Measurements from ENCODE around the gene BTBD6.
"Not testable (repeated sequence)": the region's sequence is repeated elsewhere in the genome, so short reads cannot be mapped to it uniquely, and the experiment has no call there.

Gene BTBD6

DNA sequence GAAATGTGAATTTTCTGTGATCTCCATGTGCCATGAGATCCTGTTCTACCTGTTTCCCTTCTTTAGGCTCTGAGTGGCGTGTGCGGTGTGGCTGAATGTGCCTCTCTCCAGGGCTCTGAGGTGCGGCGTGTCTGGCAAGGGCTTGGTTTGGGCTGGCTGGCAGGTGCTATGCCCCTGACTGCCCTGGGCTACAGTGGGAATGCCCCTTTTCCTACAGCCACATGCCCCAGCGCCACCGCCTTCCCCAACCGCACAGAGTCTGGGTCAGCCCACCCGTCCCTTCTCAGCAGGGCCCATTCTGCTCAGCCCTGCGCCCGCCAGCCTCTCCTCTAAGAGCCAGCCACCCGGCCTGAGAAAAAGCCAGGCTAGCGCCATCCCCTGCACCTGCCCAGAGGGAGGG lies 24.7 kb downstream of the BTBD6 start:
- Histone ChIP-seq H3K36me3 (ENCODE audit: insufficient read depth, low read length) (no peaks in the 10 kb centered on the region), H3K27ac (ENCODE audit: low read depth, low read length) (no peak overlapping the region), H3K9ac (ENCODE audit: low read depth, low read length) (no peak overlapping the region), H3K27me3 (ENCODE audit: insufficient read depth, low read length) (no peaks in the 10 kb centered on the region), H3K4me3 (ENCODE audit: low read length) (no peak overlapping the region), H3K4me1 (ENCODE audit: insufficient read depth, low read length) (no peaks in the 10 kb centered on the region), H3K9me3 (ENCODE audit: insufficient read depth, low read depth, low read length) (no peaks in the 10 kb centered on the region)
- 92% methylated on average over 12 of the region's 12 CpGs for WGBS

DNA sequence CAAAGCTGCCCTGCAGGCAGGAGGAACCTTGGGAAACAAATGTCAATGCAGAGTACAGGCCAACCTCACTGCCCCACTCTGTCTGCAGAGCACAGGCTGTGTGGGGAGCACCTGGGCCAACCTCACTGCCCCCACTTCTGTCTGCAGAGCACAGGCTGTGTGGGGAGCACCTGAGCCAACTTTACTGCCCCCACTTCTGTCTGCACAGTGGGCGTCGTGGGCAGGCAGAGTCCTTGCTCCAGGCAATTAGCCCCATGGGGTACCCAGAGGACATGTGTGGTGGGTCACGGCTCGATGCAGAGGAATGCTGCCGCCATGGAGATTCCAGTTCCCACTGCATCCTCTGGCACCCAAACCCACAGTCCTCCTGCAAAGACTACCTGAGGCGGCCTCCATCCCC lies 26.3 kb downstream of the BTBD6 start:
- H3K27ac ChIP-seq (ENCODE audit: low read depth, low read length): no peak overlapping the region
- H3K27me3 ChIP-seq (ENCODE audit: insufficient read depth, low read length): no peaks in the 10 kb centered on the region
- WGBS: 93% methylated on average over 6 of the region's 6 CpGs
- no peaks in the 10 kb centered on the region for H3K36me3 ChIP-seq (ENCODE audit: insufficient read depth, low read length)
- H3K9me3 ChIP-seq (ENCODE audit: insufficient read depth, low read depth, low read length): no peaks in the 10 kb centered on the region
- H3K4me3 ChIP-seq (ENCODE audit: low read length): no peak overlapping the region
- H3K4me1 ChIP-seq (ENCODE audit: insufficient read depth, low read length): no peaks in the 10 kb centered on the region
- H3K9ac ChIP-seq (ENCODE audit: low read depth, low read length): no peak overlapping the region

DNA sequence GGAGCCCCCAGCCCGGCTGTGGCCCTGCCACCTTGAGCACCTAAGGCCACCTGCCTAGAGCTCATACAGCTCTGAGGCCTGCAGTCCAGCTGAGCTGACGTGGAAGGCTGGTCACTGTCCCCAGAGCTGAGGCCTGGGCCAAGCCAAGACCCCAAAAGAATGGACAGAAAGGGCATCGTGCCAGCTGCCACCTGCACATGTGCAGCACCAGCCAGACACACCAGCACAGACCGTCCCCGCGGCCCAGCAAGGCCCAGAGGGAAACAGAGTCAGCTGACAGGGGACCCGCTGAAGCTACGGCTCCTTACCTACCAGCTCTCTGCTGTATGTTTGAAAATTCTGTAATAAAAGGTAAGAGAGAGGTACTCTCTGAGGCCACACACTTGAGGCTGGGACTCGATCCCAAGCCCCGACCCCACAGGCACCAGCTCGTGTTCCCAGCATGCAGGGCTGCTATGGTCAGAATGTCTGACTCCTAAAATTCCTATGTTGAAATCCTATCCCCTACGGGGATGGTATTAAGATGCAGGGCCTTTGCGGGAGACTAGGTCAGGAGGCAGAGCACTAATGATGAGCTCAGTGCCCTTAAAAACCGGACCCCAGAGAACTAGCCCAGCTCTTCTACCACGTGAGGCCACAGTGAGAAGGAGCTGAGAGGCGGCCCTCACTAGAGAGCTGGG lies 27.1 kb downstream of the BTBD6 start:
- H3K4me3 ChIP-seq (ENCODE audit: low read length): no peak overlapping the region
- H3K36me3 ChIP-seq (ENCODE audit: insufficient read depth, low read length): no peaks in the 10 kb centered on the region
- H3K27ac ChIP-seq (ENCODE audit: low read depth, low read length): no peak overlapping the region
- H3K9ac ChIP-seq (ENCODE audit: low read depth, low read length): no peak overlapping the region
- WGBS: 87% methylated on average over 15 of the region's 16 CpGs
- H3K27me3 ChIP-seq (ENCODE audit: insufficient read depth, low read length): no peaks in the 10 kb centered on the region
- no peaks in the 10 kb centered on the region for H3K4me1 ChIP-seq (ENCODE audit: insufficient read depth, low read length)
- no peaks in the 10 kb centered on the region for H3K9me3 ChIP-seq (ENCODE audit: insufficient read depth, low read depth, low read length)

DNA sequence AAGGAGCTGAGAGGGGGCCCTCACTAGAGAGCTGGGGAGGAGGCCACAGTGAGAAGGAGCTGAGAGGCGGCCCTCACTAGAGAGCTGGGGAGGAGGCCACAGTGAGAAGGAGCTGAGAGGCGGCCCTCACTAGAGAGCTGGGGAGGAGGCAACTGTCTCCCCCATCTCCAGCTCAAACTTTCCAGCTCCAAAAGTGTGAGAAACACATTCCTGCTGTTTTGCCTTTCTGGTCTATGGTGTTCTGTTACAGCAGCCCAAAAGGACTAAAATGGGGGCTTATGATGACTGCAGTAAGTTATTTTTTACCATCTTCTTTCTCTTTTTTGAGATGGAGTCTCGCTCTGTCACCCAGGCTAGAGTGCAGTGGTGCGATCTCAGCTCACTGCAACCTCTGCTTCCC lies 29.1 kb downstream of the BTBD6 start:
- not testable (repeated sequence) for H3K27me3 ChIP-seq (ENCODE audit: insufficient read depth, low read length); H3K4me3 ChIP-seq (ENCODE audit: low read length); H3K9me3 ChIP-seq (ENCODE audit: insufficient read depth, low read depth, low read length); H3K4me1 ChIP-seq (ENCODE audit: insufficient read depth, low read length); H3K36me3 ChIP-seq (ENCODE audit: insufficient read depth, low read length); H3K9ac ChIP-seq (ENCODE audit: low read depth, low read length); H3K27ac ChIP-seq (ENCODE audit: low read depth, low read length)
- WGBS: 79% methylated on average over 2 of the region's 4 CpGs

DNA sequence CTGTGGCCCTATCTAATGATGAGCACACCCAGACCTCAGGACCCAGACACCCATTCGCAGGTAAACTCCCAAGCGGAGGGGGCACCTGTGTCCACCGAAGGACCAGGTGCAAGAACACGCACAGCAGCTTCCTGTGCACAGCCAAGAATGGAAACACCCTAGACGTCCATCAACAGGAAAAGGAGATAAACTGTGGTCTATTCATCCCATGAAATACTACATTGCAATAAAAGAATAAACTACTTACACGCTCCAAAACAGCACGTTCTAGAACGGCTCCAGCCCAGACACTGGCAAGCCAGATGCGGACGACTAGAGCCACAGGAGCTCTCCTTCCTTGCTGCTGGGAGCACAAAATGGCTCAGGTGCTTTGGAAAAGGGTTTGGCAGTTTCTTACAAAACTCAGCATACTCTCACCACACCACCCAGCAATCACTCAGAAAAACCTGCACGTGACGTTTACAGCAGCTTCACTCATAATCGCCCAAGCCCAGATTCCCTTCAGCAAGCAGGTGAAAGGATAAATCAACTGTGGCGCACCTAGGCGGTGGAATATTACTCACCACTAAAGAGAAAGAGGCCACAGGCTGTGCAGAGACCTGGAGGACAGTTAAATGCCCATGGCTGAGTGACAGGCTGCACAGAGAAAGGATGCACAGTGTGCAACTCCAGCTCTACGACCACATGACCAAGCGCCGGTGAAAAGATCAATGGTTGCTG lies 31.5 kb downstream of the BTBD6 start:
- Histone ChIP-seq H3K36me3 (ENCODE audit: insufficient read depth, low read length) (no peaks in the 10 kb centered on the region), H3K27me3 (ENCODE audit: insufficient read depth, low read length) (no peaks in the 10 kb centered on the region), H3K9me3 (ENCODE audit: insufficient read depth, low read depth, low read length) (no peaks in the 10 kb centered on the region), H3K9ac (ENCODE audit: low read depth, low read length) (no peak overlapping the region), H3K4me3 (ENCODE audit: low read length) (no peak overlapping the region), H3K4me1 (ENCODE audit: insufficient read depth, low read length) (no peaks in the 10 kb centered on the region), H3K27ac (ENCODE audit: low read depth, low read length) (no peak overlapping the region)
- 96% methylated on average over 18 of the region's 18 CpGs for whole genome bisulfite sequencing

DNA sequence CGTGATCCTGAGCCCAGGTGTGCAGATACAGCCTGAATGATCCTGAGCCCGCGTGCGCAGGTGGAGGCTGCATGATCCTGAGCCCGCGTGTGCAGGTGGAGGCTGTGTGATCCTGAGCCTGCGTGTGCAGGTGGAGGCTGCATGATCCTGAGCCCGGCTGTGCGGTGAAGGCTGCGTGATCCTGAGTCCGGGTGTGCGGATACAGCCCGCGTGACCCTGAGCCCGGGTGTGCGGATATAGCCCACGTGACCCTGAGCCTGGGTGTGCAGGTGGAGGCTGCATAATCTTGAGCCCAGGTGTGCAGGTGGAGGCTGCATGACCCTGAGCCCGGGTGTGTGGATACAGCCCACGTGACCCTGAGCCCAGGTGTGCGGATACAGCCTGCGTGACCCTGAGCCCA lies 32.2 kb downstream of the BTBD6 start:
- H3K4me1 ChIP-seq (ENCODE audit: insufficient read depth, low read length): no peaks in the 10 kb centered on the region
- no peaks in the 10 kb centered on the region for H3K27me3 ChIP-seq (ENCODE audit: insufficient read depth, low read length)
- no peak overlapping the region for H3K4me3 ChIP-seq (ENCODE audit: low read length)
- no peaks in the 10 kb centered on the region for H3K36me3 ChIP-seq (ENCODE audit: insufficient read depth, low read length)
- H3K9me3 ChIP-seq (ENCODE audit: insufficient read depth, low read depth, low read length): no peaks in the 10 kb centered on the region
- H3K27ac ChIP-seq (ENCODE audit: low read depth, low read length): no peak overlapping the region
- no peak overlapping the region for H3K9ac ChIP-seq (ENCODE audit: low read depth, low read length)
- WGBS: 97% methylated on average over 21 of the region's 21 CpGs

DNA sequence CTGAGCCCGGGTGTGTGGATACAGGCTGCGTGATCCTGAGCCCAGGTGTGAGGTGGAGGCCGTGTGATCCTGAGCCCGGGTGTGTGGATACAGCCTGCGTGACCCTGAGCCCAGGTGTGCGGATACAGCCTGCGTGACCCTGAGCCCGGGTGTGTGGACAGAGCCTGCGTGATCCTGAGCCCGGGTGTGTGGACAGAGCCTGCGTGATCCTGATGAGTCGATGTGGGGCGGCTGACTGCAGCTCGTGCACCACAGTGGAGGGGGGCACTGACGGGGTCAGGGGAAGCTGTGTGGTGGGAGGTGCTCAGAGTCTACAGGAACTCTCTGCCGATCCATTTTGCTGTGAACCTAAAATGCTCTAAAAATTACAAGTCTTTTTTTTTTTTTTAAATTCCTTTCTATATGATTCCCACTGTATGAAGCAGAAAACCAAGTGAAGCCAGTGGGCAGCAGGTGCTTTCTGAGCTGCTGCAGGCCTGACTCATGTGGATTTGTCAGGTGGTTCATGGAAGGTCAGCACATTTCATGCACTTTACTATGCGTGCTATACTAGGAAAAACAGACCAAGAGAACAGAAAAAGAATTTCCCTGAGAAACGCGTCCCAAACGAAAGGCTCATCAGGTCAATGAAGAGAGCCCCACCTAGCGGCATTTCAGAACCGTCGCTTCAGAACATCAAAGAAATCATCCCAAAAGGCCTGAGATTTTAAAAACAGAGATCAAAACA lies 33.2 kb downstream of the BTBD6 start:
- Histone ChIP-seq H3K9me3 (ENCODE audit: insufficient read depth, low read depth, low read length) (no peaks in the 10 kb centered on the region), H3K36me3 (ENCODE audit: insufficient read depth, low read length) (no peaks in the 10 kb centered on the region), H3K9ac (ENCODE audit: low read depth, low read length) (no peak overlapping the region), H3K4me1 (ENCODE audit: insufficient read depth, low read length) (no peaks in the 10 kb centered on the region), H3K4me3 (ENCODE audit: low read length) (no peak overlapping the region), H3K27me3 (ENCODE audit: insufficient read depth, low read length) (no peaks in the 10 kb centered on the region), H3K27ac (ENCODE audit: low read depth, low read length) (no peak overlapping the region)
- 73% methylated on average over 23 of the region's 23 CpGs for WGBS

DNA sequence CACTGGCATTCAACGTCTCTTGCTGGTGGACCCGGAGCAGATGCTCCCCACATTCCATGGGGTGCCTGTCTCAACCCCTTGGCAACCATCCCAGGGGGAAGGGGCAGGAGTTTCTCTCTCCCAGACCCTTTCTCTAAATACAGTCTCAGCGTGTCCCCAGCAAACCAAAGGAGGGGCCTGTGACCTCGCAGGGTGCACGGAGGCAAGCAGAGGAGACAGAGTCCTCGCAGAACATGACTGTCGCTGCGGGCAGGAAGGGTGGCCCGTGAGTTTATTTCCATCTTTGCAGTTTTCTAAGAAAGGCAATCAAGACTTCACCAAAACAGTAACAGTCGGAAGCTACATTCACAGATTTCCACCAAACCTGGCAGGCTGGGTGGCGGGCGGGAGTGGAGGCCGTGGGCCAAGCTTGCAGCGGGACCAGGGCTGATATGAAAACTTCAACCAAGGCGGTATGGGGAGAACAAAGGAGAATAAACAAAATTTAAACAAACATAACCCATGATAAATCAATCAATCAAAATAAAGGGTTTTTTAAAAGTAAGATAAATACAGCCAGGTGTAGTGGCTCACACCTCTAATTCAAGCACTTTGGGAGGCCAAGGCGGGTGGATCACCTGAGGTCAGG lies 33.9 kb downstream of the BTBD6 start:
- Histone ChIP-seq H3K27ac (ENCODE audit: low read depth, low read length) (no peak overlapping the region), H3K4me1 (ENCODE audit: insufficient read depth, low read length) (no peaks in the 10 kb centered on the region), H3K4me3 (ENCODE audit: low read length) (no peak overlapping the region), H3K36me3 (ENCODE audit: insufficient read depth, low read length) (no peaks in the 10 kb centered on the region), H3K9me3 (ENCODE audit: insufficient read depth, low read depth, low read length) (no peaks in the 10 kb centered on the region), H3K27me3 (ENCODE audit: insufficient read depth, low read length) (no peaks in the 10 kb centered on the region), H3K9ac (ENCODE audit: low read depth, low read length) (no peak overlapping the region)
- 72% methylated on average over 14 of the region's 16 CpGs for WGBS

DNA sequence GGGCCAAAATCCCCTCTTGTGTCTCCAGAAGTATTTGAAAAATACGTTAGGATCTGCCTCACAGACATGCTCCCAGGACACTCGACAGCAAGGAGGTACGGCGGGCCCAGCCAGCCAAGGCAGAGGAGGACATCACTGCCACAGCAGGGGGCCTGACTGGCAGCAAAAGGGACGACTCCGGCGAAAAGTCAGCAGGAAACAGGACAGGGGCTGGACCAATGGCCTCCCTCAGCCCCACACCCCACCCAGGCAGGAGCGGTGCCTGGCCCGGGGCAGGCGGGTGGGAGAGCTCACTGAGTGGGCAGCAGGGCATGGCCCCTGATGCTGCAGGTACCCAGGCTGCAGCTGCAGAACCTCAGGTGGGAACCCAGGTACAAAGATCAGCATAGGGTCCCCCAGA lies 34.7 kb downstream of the BTBD6 start:
- Histone ChIP-seq H3K27ac (ENCODE audit: low read depth, low read length) (no peak overlapping the region), H3K4me3 (ENCODE audit: low read length) (no peak overlapping the region), H3K36me3 (ENCODE audit: insufficient read depth, low read length) (no peaks in the 10 kb centered on the region), H3K27me3 (ENCODE audit: insufficient read depth, low read length) (no peaks in the 10 kb centered on the region), H3K9me3 (ENCODE audit: insufficient read depth, low read depth, low read length) (no peaks in the 10 kb centered on the region), H3K9ac (ENCODE audit: low read depth, low read length) (no peak overlapping the region), H3K4me1 (ENCODE audit: insufficient read depth, low read length) (no peaks in the 10 kb centered on the region)
- WGBS: 42% methylated on average over 10 of the region's 10 CpGs

DNA sequence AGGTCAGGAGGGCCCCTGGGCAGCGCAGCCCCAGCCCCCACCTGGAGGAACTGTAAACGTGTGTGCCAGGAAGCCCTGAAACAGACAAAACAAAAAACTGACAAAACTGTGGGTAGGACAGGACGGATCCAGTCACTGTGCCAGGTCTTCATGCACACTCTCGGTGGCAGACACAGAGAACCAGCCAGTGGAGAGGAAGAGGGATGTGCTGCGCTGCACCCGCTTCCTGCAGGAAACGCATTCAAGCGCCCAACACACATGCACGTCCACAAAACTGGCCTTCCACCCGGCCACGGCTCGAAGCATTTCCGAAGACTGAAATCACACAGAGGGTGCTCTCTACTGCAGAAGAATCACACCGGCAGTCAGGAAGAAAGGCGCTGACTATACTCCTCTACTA lies 35.6 kb downstream of the BTBD6 start:
- Histone ChIP-seq H3K36me3 (ENCODE audit: insufficient read depth, low read length) (no peaks in the 10 kb centered on the region), H3K27ac (ENCODE audit: low read depth, low read length) (no peak overlapping the region), H3K9ac (ENCODE audit: low read depth, low read length) (no peak overlapping the region), H3K4me1 (ENCODE audit: insufficient read depth, low read length) (no peaks in the 10 kb centered on the region), H3K4me3 (ENCODE audit: low read length) (no peak overlapping the region), H3K9me3 (ENCODE audit: insufficient read depth, low read depth, low read length) (no peaks in the 10 kb centered on the region), H3K27me3 (ENCODE audit: insufficient read depth, low read length) (no peaks in the 10 kb centered on the region)
- 91% methylated on average over 15 of the region's 15 CpGs for WGBS

DNA sequence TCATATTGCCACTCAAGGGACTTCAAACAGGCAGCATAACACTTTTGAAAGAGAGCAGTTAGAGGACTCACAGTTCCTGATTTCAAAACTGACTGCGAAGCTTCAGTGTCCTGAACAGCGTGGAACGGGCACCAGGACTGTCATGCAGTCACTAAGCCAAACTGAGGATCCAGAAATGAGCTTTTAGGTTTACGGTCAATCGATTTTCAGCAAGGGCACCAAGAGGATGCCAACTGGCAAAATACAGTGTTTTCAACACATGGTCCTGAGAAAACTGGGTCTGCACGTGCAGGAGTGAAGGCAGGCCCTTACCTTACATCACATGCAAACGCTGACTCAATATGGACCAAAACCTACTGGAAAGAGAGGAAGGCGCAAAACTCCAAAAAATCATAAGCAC lies 36.8 kb downstream of the BTBD6 start:
- H3K27me3 ChIP-seq (ENCODE audit: insufficient read depth, low read length): no peaks in the 10 kb centered on the region
- WGBS: 97% methylated on average over 7 of the region's 8 CpGs
- no peak overlapping the region for H3K9ac ChIP-seq (ENCODE audit: low read depth, low read length)
- no peaks in the 10 kb centered on the region for H3K36me3 ChIP-seq (ENCODE audit: insufficient read depth, low read length)
- H3K27ac ChIP-seq (ENCODE audit: low read depth, low read length): no peak overlapping the region
- no peaks in the 10 kb centered on the region for H3K9me3 ChIP-seq (ENCODE audit: insufficient read depth, low read depth, low read length)
- H3K4me3 ChIP-seq (ENCODE audit: low read length): no peak overlapping the region
- H3K4me1 ChIP-seq (ENCODE audit: insufficient read depth, low read length): no peaks in the 10 kb centered on the region
